Upper lobe of left lung (tissue), 6 donors: ENCODE results near the gene RIMBP2. TPM values are rescaled to one million over a fixed set of nuclear protein-coding genes. Genes with fewer than 3 reads are reported as not detected.
A peak's percentile ranks its signal among the peaks of the same experiment; 100 is the strongest.

ENCODE experiments used
- ATAC-seq, 2 donors: fragments of 200-7000 bp; cut with Tn5 transposase; one replicate each; pipeline ENCODE4 v1.9.1; 2022; ENCODE audit warnings: mild to moderate bottlenecking in 2 of 2, moderate library complexity in 2 of 2; ENCODE audit not compliant: low FRiP score in 2 of 2
- DNase-seq, 2 donors: peaks; one replicate each; pipeline ENCODE4 v3.0.0-alpha.2; 2019 to 2020
- H3K27ac ChIP-seq, 4 donors: fragments of 200-600 bp; sonication (generic); one replicate each; pipeline ENCODE4 v1.5.1; 2016 to 2019
- H3K27me3 ChIP-seq, 4 donors: fragments of 200-600 bp; sonication (generic); one replicate each; pipeline ENCODE4 v1.5.1; 2017 to 2019
- H3K36me3 ChIP-seq, 4 donors: fragments of 200-600 bp; sonication (generic); one replicate each; pipeline ENCODE4 v1.5.1; 2016 to 2019
- H3K4me1 ChIP-seq, 4 donors: fragments of 200-600 bp; sonication (generic); one replicate each; pipeline ENCODE4 v1.5.1; 2018 to 2019
- H3K4me3 ChIP-seq, 4 donors: fragments of 200-600 bp; sonication (generic); one replicate each; pipeline ENCODE4 v1.5.1; 2017 to 2019; ENCODE audit warnings: mild to moderate bottlenecking in 2 of 4, moderate library complexity in 1 of 4
- H3K9me3 ChIP-seq, 4 donors: fragments of 200-600 bp; sonication (generic); one replicate each; pipeline ENCODE4 v1.5.1; 2018 to 2019
- EP300 ChIP-seq, 4 donors: sonication (generic); formaldehyde crosslinking; IDR thresholded peaks; one replicate each; pipeline ENCODE4 v1.5.1; 2017; ENCODE audit warnings: antibody characterized with exemption in 4 of 4, control low read depth in 2 of 4
- POLR2A ChIP-seq, 4 donors: fragments of 450-650 bp; IDR thresholded peaks; one replicate each; pipeline ENCODE4 v1.5.1; 2016 to 2017; ENCODE audit warnings: antibody characterized with exemption in 4 of 4, mild to moderate bottlenecking in 2 of 4
- POLR2AphosphoS5 ChIP-seq, 2 donors: sonication (generic); formaldehyde crosslinking; IDR thresholded peaks; one replicate each; pipeline ENCODE4 v1.5.1; 2017; ENCODE audit warnings: antibody characterized with exemption in 2 of 2
- WGBS, 2 donors: methylation state at CpG; one replicate each; pipeline ENCODE4 v1.1.5; 2017 to 2018; 5-methylcytosine and 5-hydroxymethylcytosine counted together
- total RNA-seq, 6 donors: library from RNA; depleted of rRNA in 4 of 6; stranded (reverse); fragments of >200 nt in 4 of 6; gene quantifications; one replicate each; pipeline versions ENCODE4 v1.1.0 to v1.2.1, GENCODE V29; 2016 to 2021
- TF ChIP-seq, protein P1 (sequence below), 6 experiments: fragments of 450-650 bp in 4 of 6; fragments of 200-600 bp in 2 of 6; sonication (generic) in 2 of 6; IDR thresholded peaks; one replicate each; pipeline ENCODE4 v1.5.1; 2016 to 2019; ENCODE audit warnings: antibody characterized with exemption in 6 of 6
- donor health status: DM: no; HTN: no; CAD: no; lungs with moderate emphysema.
- donor health status: DM: no; HTN: yes; CAD: no; lungs with severe emphysema.

The RIMBP2 gene
- total RNA-seq, 6 donors from 2014 or later, result 0.23 to 3.9 (median 0.44) TPM; not detected in 1

DNA sequence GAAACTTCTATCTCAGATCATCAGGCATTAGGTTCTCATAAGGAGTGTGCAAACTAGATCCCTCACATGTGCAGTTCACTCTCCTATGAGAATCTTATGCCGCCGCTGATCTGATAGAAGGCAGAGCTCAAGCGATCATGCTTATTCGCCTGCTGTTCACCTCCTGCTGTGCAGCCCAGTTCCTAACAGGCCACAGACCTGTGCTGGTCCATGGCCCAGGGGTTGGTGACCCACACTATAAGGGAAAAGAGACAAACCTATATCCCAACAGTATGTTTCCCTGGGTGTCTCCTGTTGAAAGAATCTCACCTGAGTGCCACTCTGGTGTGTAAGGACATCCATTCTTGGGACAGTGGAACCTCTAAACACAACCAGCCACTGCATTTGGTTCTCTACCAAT lies 186.3 kb downstream of the RIMBP2 start:
- ATAC-seq (no peak), DNase-seq (no peak)
- WGBS, 2 donors, result 92 to 95% methylated on average over 4 of the region's 4 CpGs
- Histone ChIP-seq H3K27me3 (no peaks in the 10 kb centered on the region), H3K4me3 (no peak overlapping the region), H3K27ac (no peak overlapping the region), H3K4me1 (no peaks in the 10 kb centered on the region), H3K36me3 (no peaks in the 10 kb centered on the region), H3K9me3 (no peaks in the 10 kb centered on the region)
- TF ChIP-seq POLR2AphosphoS5 (IDR thresholded peaks at IDR 0.05) (no peak), EP300 (IDR thresholded peaks at IDR 0.05) (no peak), POLR2A (IDR thresholded peaks at IDR 0.05) (no peak)

DNA sequence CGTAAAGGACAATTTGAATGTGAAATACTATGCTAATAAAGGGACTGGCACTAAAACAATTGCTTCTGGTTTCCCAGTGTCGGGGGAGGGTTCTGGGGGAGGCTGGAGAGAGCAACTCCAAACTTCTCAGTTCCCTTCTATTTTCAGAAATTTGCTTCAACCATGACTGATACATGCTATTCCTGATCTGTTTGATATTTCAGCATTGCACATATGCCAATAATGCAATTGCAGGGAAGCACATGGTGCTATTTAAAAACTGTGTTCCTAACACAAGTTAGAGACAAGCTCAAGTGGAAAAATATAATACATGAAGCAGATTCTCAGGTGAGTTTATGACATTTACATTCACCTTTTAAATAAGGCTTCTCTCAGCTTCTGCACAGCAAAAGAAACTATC lies 188.9 kb downstream of the RIMBP2 start:
- no peaks in the 10 kb centered on the region for H3K4me1 ChIP-seq
- DNase-seq (no peak), ATAC-seq (no peak)
- H3K9me3 ChIP-seq, result no peaks in the 10 kb centered on the region
- WGBS, 2 donors, result 43 to 70% methylated on average over 2 of the region's 2 CpGs
- H3K27ac ChIP-seq, result no peak overlapping the region
- H3K36me3 ChIP-seq, result no peaks in the 10 kb centered on the region
- H3K4me3 ChIP-seq, result no peak overlapping the region
- H3K27me3 ChIP-seq, result no peaks in the 10 kb centered on the region
- TF ChIP-seq POLR2A (IDR thresholded peaks at IDR 0.05), result no peak
- TF ChIP-seq, protein P1, sequence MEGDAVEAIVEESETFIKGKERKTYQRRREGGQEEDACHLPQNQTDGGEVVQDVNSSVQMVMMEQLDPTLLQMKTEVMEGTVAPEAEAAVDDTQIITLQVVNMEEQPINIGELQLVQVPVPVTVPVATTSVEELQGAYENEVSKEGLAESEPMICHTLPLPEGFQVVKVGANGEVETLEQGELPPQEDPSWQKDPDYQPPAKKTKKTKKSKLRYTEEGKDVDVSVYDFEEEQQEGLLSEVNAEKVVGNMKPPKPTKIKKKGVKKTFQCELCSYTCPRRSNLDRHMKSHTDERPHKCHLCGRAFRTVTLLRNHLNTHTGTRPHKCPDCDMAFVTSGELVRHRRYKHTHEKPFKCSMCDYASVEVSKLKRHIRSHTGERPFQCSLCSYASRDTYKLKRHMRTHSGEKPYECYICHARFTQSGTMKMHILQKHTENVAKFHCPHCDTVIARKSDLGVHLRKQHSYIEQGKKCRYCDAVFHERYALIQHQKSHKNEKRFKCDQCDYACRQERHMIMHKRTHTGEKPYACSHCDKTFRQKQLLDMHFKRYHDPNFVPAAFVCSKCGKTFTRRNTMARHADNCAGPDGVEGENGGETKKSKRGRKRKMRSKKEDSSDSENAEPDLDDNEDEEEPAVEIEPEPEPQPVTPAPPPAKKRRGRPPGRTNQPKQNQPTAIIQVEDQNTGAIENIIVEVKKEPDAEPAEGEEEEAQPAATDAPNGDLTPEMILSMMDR (IDR thresholded peaks at IDR 0.05), result no peak
- TF ChIP-seq EP300 (IDR thresholded peaks at IDR 0.05), result no peak
- TF ChIP-seq POLR2AphosphoS5 (IDR thresholded peaks at IDR 0.05), result no peak

DNA sequence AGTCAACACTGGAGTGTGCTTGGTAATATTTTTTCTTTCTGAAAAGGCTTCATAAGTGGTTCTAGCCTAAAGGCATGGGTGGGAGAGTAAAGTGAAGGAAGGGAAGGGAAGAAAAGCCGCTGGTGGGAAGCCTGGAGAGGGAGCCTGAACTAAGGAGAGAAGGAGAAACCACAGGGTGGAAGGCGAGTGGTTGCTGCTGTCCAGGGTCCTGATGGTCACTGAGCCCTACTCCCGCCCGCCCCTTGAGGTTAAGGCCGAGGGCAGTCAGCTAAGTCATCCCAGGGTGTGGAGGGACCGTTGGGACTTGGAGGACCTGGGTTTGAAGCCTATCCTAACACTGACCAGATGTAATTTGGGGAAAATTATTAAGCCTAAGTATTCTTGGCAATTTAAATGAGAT lies 189.3 kb downstream of the RIMBP2 start:
- no peak for TF ChIP-seq POLR2AphosphoS5 (IDR thresholded peaks at IDR 0.05)
- TF ChIP-seq, protein P1 (IDR thresholded peaks at IDR 0.05), result no peak
- TF ChIP-seq POLR2A (IDR thresholded peaks at IDR 0.05), result no peak
- TF ChIP-seq EP300 (IDR thresholded peaks at IDR 0.05), result no peak
- no peaks in the 10 kb centered on the region for H3K4me1 ChIP-seq
- no peaks in the 10 kb centered on the region for H3K27me3 ChIP-seq
- DNase-seq, result no peak
- no peaks in the 10 kb centered on the region for H3K36me3 ChIP-seq
- H3K27ac ChIP-seq, result no peak overlapping the region
- ATAC-seq, result no peak
- 14 to 16% methylated on average over 6 of the region's 6 CpGs for WGBS, 2 donors
- no peaks in the 10 kb centered on the region for H3K9me3 ChIP-seq
- no peak overlapping the region for H3K4me3 ChIP-seq

DNA sequence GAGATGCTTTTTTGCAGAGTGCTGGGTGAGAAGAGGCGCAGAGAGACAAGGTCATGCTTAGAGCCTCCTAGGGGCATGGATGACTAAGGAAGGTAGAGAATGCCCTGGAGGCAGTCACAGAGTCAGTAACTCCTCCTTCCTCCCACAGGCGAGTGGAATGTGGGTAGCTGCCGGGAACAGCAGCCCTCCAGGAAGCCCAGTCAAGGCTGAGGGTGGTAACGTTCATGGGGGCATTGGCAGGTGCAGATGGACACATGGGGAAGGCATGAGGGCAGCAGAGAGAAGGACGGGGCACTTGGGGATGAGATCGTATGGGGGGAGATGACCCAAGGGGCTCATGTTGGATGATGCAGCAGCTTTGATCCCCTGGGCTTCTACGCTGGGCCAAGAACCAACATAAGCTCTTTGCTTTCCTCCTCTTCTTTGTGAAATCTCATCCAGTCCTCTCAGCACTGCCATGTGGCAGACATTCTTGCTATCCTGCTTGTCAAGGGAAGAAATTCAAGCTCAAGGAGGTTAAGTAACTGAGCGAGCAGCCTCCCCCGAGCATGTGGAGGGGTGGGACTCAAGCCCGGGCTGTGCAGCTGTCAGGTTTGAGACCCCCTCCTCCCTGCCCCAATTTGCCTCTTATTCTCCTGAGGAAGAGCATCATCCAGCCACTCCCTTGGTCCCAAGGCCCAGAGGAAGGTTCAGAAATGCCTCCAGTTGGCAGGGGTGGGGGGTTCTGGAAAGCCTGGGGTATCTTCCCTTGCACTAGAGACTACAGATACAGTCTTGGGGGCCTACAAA lies 190.5 kb downstream of the RIMBP2 start:
- H3K36me3 ChIP-seq, result no peaks in the 10 kb centered on the region
- ATAC-seq (peak in 1 of 2 donors; percentile 34), DNase-seq (no peak)
- 78 to 88% methylated on average over 10 of the region's 10 CpGs for WGBS, 2 donors
- no peaks in the 10 kb centered on the region for H3K27me3 ChIP-seq
- no peaks in the 10 kb centered on the region for H3K4me1 ChIP-seq
- H3K4me3 ChIP-seq, result no peak overlapping the region
- no peak for TF ChIP-seq POLR2AphosphoS5 (IDR thresholded peaks at IDR 0.05)
- TF ChIP-seq POLR2A (IDR thresholded peaks at IDR 0.05), result no peak
- TF ChIP-seq, protein P1 (IDR thresholded peaks at IDR 0.05), result no peak
- TF ChIP-seq EP300 (IDR thresholded peaks at IDR 0.05), result no peak
- H3K9me3 ChIP-seq, result no peaks in the 10 kb centered on the region
- no peak overlapping the region for H3K27ac ChIP-seq

GRCh38 chr12:130524759-130525158 lies 191.3 kb downstream of the RIMBP2 start:
- 83 to 84% methylated on average over 8 of the region's 8 CpGs for whole genome bisulfite sequencing, 2 donors

More at GRCh38 chr12:130524759-130525158, 191.3 kb downstream of the RIMBP2 start:
- H3K4me1 ChIP-seq, result no peaks in the 10 kb centered on the region
- ATAC-seq, result no peak
- TF ChIP-seq, protein P1 (IDR thresholded peaks at IDR 0.05), result no peak
- no peak for TF ChIP-seq POLR2AphosphoS5 (IDR thresholded peaks at IDR 0.05)
- TF ChIP-seq EP300 (IDR thresholded peaks at IDR 0.05), result no peak
- TF ChIP-seq POLR2A (IDR thresholded peaks at IDR 0.05), result no peak
- H3K27ac ChIP-seq, result no peak overlapping the region
- H3K36me3 ChIP-seq, result no peaks in the 10 kb centered on the region
- H3K4me3 ChIP-seq, result no peak overlapping the region
- H3K27me3 ChIP-seq, result no peaks in the 10 kb centered on the region
- no peaks in the 10 kb centered on the region for H3K9me3 ChIP-seq
- no peak for DNase-seq
